Caco-2 (cell line): ENCODE results near the gene MOV10L1. TPM values are rescaled to one million over a fixed set of nuclear protein-coding genes. Genes with fewer than 3 reads are reported as not detected.

Source experiments
- BruUV-seq: library from RNA; stranded (reverse); fragments of 400-500 nt; replicated peaks from 2 replicates; lab custom pipeline; 2021; lab: Mats Ljungman, UMichigan
- CTCF ChIA-PET: fragments of 300-600 bp; sonication (Branson Sonifier 250); formaldehyde crosslinking; loops from one replicate; lab custom pipeline; 2022; ENCODE audit warnings: antibody characterized with exemption; lab: Charles Lee
- POLR2A ChIA-PET: fragments of 300-600 bp; sonication (Branson Sonifier 250); formaldehyde crosslinking; loops from one replicate; lab custom pipeline; 2022; ENCODE audit warnings: antibody characterized with exemption; lab: Charles Lee
- DNase-seq, 2 experiments: peaks; one replicate each; pipeline versions ENCODE4 v3.0.0 to v3.0.0-alpha.2; 2020 to 2022
- H3K27me3 ChIP-seq: replicated peaks from 2 replicates; pipeline ENCODE4 v1.6.0; 2011; ENCODE audit warnings: low read length; ENCODE audit not compliant: control insufficient read depth, insufficient read depth
- H3K36me3 ChIP-seq: 2 replicates; pipeline ENCODE4 v1.5.1; 2011; ENCODE audit warnings: low read length; ENCODE audit not compliant: control insufficient read depth, insufficient read depth
- H3K4me1 ChIP-seq: fragments of 250-450 bp; sonication (Bioruptor Pico); 2 replicates; pipeline ENCODE4 v1.5.1; 2020; ENCODE audit warnings: mild to moderate bottlenecking
- H3K4me3 ChIP-seq: 2 replicates; pipeline ENCODE4 v1.5.1; 2011; ENCODE audit warnings: low read depth, mild to moderate bottlenecking, control low read depth, low read length
- H3K9me3 ChIP-seq: fragments of 250-450 bp; sonication (Bioruptor Pico); 2 replicates; pipeline ENCODE4 v1.5.1; 2020; ENCODE audit warnings: mild to moderate bottlenecking, moderate library complexity
- H3K27ac Mint-ChIP-seq: one replicate; pipeline ENCODE4 v1.8.0; 2022; ENCODE audit warnings: mixed read lengths; ENCODE audit not compliant: unreplicated experiment
- H3K27me3 Mint-ChIP-seq: one replicate; pipeline ENCODE4 v1.8.0; 2022; ENCODE audit warnings: mixed read lengths; ENCODE audit not compliant: insufficient read depth, unreplicated experiment
- H3K36me3 Mint-ChIP-seq: one replicate; pipeline ENCODE4 v1.8.0; 2022; ENCODE audit warnings: mild to moderate bottlenecking, mixed read lengths; ENCODE audit not compliant: insufficient read depth, unreplicated experiment
- H3K4me1 Mint-ChIP-seq: one replicate; pipeline ENCODE4 v1.8.0; 2022; ENCODE audit warnings: low read depth, mixed read lengths; ENCODE audit not compliant: unreplicated experiment
- H3K4me3 Mint-ChIP-seq: one replicate; pipeline ENCODE4 v1.8.0; 2022; ENCODE audit warnings: mild to moderate bottlenecking, moderate library complexity, mixed read lengths; ENCODE audit not compliant: unreplicated experiment
- H3K9me3 Mint-ChIP-seq: one replicate; pipeline ENCODE4 v1.8.0; 2022; ENCODE audit warnings: mixed read lengths; ENCODE audit not compliant: unreplicated experiment
- CTCF ChIP-seq, 2 experiments: fragments of 200-600 bp in 1 of 2; IDR thresholded peaks; 1 replicate in 1 of 2; 2 replicates in 1 of 2; pipeline versions ENCODE4 v1.5.1 to v1.8.0; 2011 to 2022; ENCODE audit warnings: antibody characterized with exemption in 1 of 2, control low read depth in 1 of 2, inconsistent platforms in 1 of 2, low read depth in 1 of 2, low read length in 1 of 2, mild to moderate bottlenecking in 1 of 2, moderate library complexity in 1 of 2; ENCODE audit not compliant: insufficient read depth in 1 of 2, severe bottlenecking in 1 of 2, unreplicated experiment in 1 of 2
- intact Hi-C: fragments of 100-400 bp; cut with micrococcal nuclease; formaldehyde crosslinking; loops from one replicate; pipeline ENCODE4 v1.10.0; 2022; ENCODE audit not compliant: unreplicated experiment
- total RNA-seq: library from RNA; stranded (reverse); gene quantifications from 2 replicates; pipeline ENCODE4 v1.2.3, GENCODE V29; 2022

The MOV10L1 gene
- total RNA-seq, 1 experiment from 2014 or later: not detected

- DNase-seq: no peak
- POLR2A ChIA-PET: no interaction called here
- no peaks in the 10 kb centered on the region for H3K9me3 Mint-ChIP-seq
- H3K27ac Mint-ChIP-seq: no peak overlapping the region
- Histone ChIP-seq H3K4me1 (no peaks in the 10 kb centered on the region), H3K36me3 (no peaks in the 10 kb centered on the region), H3K4me3 (no peak overlapping the region), H3K27me3 (no peaks in the 10 kb centered on the region), H3K9me3 (no peaks in the 10 kb centered on the region)
- no peaks in the 10 kb centered on the region for H3K27me3 Mint-ChIP-seq
- H3K36me3 Mint-ChIP-seq: no peaks in the 10 kb centered on the region
- no TSS peak for BruUV-seq
- no peak overlapping the region for H3K4me3 Mint-ChIP-seq
- intact Hi-C loops: no loop called here
- H3K4me1 Mint-ChIP-seq: no peaks in the 10 kb centered on the region
- CTCF ChIA-PET: interaction anchor here (0.6 kb wide), 1 partner anchor 258 kb away, joined by 4 read pairs; no protein-coding TSS in a partner anchor
- TF ChIP-seq CTCF (IDR thresholded peaks at IDR 0.05; ENCODE audit: insufficient read depth in 1 of 2, low read depth in 1 of 2, low read length in 1 of 2, severe bottlenecking in 1 of 2, unreplicated experiment in 1 of 2): no peak
Observed at GRCh38 chr22:50193621-50194020, 103.8 kb downstream of the MOV10L1 start.

GRCh38 chr22:50194037-50194805, 104.4 kb downstream of the MOV10L1 start:
- no peaks in the 10 kb centered on the region for H3K9me3 ChIP-seq
- no peaks in the 10 kb centered on the region for H3K4me1 Mint-ChIP-seq
- TF ChIP-seq CTCF (IDR thresholded peaks at IDR 0.05; ENCODE audit: insufficient read depth in 1 of 2, low read depth in 1 of 2, low read length in 1 of 2, severe bottlenecking in 1 of 2, unreplicated experiment in 1 of 2): no peak
- no peaks in the 10 kb centered on the region for H3K27me3 ChIP-seq
- no TSS peak for BruUV-seq
- no peak overlapping the region for H3K27ac Mint-ChIP-seq
- no peak overlapping the region for H3K4me3 ChIP-seq
- DNase-seq: no peak
- H3K4me3 Mint-ChIP-seq: no peak overlapping the region
- POLR2A ChIA-PET: no interaction called here
- H3K36me3 Mint-ChIP-seq: no peaks in the 10 kb centered on the region
- no peaks in the 10 kb centered on the region for H3K9me3 Mint-ChIP-seq
- H3K27me3 Mint-ChIP-seq: no peaks in the 10 kb centered on the region
- intact Hi-C loops: no loop called here
- H3K4me1 ChIP-seq: no peaks in the 10 kb centered on the region
- H3K36me3 ChIP-seq: no peaks in the 10 kb centered on the region
- CTCF ChIA-PET: no interaction called here

- Mint-ChIP-seq H3K4me1 (no peaks in the 10 kb centered on the region), H3K36me3 (no peaks in the 10 kb centered on the region), H3K4me3 (no peak overlapping the region), H3K27me3 (no peaks in the 10 kb centered on the region), H3K27ac (no peak overlapping the region), H3K9me3 (no peaks in the 10 kb centered on the region)
- intact Hi-C loops: no loop called here
- TF ChIP-seq CTCF (IDR thresholded peaks at IDR 0.05; ENCODE audit: insufficient read depth in 1 of 2, low read depth in 1 of 2, low read length in 1 of 2, severe bottlenecking in 1 of 2, unreplicated experiment in 1 of 2): no peak
- no peak overlapping the region for H3K4me3 ChIP-seq
- BruUV-seq: no TSS peak
- POLR2A ChIA-PET: no interaction called here
- H3K4me1 ChIP-seq: peaks cover 4% of the 10 kb centered on the region; the same call in 1 of the 2 replicates
- CTCF ChIA-PET: interaction anchor here (0.6 kb wide), 1 partner anchor 140 kb away, joined by 13 read pairs; no protein-coding TSS in a partner anchor
- DNase-seq: no peak
- H3K9me3 ChIP-seq: no peaks in the 10 kb centered on the region
- H3K36me3 ChIP-seq: no peaks in the 10 kb centered on the region
- H3K27me3 ChIP-seq: no peaks in the 10 kb centered on the region
Observed at GRCh38 chr22:50196256-50196655, 106.5 kb downstream of the MOV10L1 start.
